A549 (cell line): Measurements from ENCODE around the gene CEBPB. TPM values are rescaled to one million over a fixed set of nuclear protein-coding genes. Genes with fewer than 3 reads are reported as not detected.
"Not testable (repeated sequence)": the region's sequence is repeated elsewhere in the genome, so short reads cannot be mapped to it uniquely, and the experiment has no call there.

ENCODE experiments used
- ATAC-seq, 2 experiments: fragments of 200-7000 bp in 1 of 2; fragments of >200 bp in 1 of 2; cut with Nextera tagmentation in 1 of 2; cut with Tn5 transposase in 1 of 2; 3 replicates each; pipeline versions ENCODE4 v1.8.0 to v1.9.1; 2018 to 2020; ENCODE audit warnings: mild to moderate bottlenecking in 1 of 2, moderate library complexity in 1 of 2
- CTCF ChIA-PET: fragments of 300-600 bp; sonication (Branson Sonifier 250); formaldehyde crosslinking; extraction: SDS; loops from one replicate; lab custom pipeline; 2021; ENCODE audit warnings: antibody characterized with exemption, inconsistent platforms; lab: Yijun Ruan, JAX
- POLR2A ChIA-PET: fragments of 350-600 bp; formaldehyde crosslinking; extraction: SDS; loops from one replicate; lab custom pipeline; 2021; ENCODE audit warnings: antibody characterized with exemption, inconsistent platforms; lab: Yijun Ruan, JAX
- DNase-seq, 2 experiments: peaks; one replicate each; pipeline versions ENCODE4 v3.0.0 to v3.0.0-alpha.2; 2011 to 2016; ENCODE audit warnings: low read depth in 1 of 2, low spot score in 1 of 2
- FAIRE-seq: peaks from 2 replicates; lab custom pipeline; 2011; peaks lifted over from hg19 to GRCh38; lab: Jason Lieb, UNC
- H3K27ac ChIP-seq, 2 experiments: fragments of >200 bp; sonication (Bioruptor Twin); formaldehyde crosslinking; 3 replicates each; pipeline ENCODE4 v1.5.1; 2016 to 2017
- H3K4me1 ChIP-seq: fragments of >200 bp; sonication (Bioruptor Twin); formaldehyde crosslinking; 3 replicates; pipeline ENCODE4 v1.6.1; 2016
- H3K4me2 ChIP-seq: fragments of >200 bp; sonication (Bioruptor Twin); formaldehyde crosslinking; 3 replicates; pipeline ENCODE4 v1.6.1; 2016
- H3K4me3 ChIP-seq: fragments of >200 bp; sonication (Bioruptor Twin); formaldehyde crosslinking; 3 replicates; pipeline ENCODE4 v1.5.1; 2016
- H3K9me3 ChIP-seq: fragments of >200 bp; sonication (Bioruptor Twin); formaldehyde crosslinking; 3 replicates; pipeline ENCODE4 v1.6.1; 2016
- ATOH8 ChIP-seq: fragments of 250-450 bp; sonication (Bioruptor Pico); IDR thresholded peaks from 2 replicates; pipeline ENCODE4 v1.5.0; 2020; ENCODE audit warnings: low read depth, mild to moderate bottlenecking, moderate library complexity
- BCL3 ChIP-seq: fragments of >200 bp; sonication (Bioruptor Twin); formaldehyde crosslinking; IDR thresholded peaks from 3 replicates; pipeline ENCODE4 v1.6.1; 2016
- BHLHE40 ChIP-seq: IDR thresholded peaks from 2 replicates; pipeline ENCODE4 v1.6.1; 2012; ENCODE audit warnings: low read depth, low read length, inconsistent platforms
- CEBPB ChIP-seq, 2 experiments: fragments of >200 bp in 1 of 2; sonication (Bioruptor Twin) in 1 of 2; formaldehyde crosslinking in 1 of 2; IDR thresholded peaks; 2 replicates each; pipeline ENCODE4 v1.6.1; 2012 to 2016
- CHD2 ChIP-seq: fragments of 150-350 bp; IDR thresholded peaks from 2 replicates; pipeline ENCODE4 v1.6.1; 2014; ENCODE audit warnings: low read length; ENCODE audit not compliant: partially characterized antibody
- ELK1 ChIP-seq: fragments of 150-350 bp; IDR thresholded peaks from 2 replicates; pipeline ENCODE4 v1.6.1; 2014; ENCODE audit warnings: low read depth, mild to moderate bottlenecking, low read length
- ESRRA ChIP-seq: fragments of 150-350 bp; IDR thresholded peaks from 2 replicates; pipeline ENCODE4 v1.6.1; 2014; ENCODE audit warnings: mild to moderate bottlenecking, low read length, borderline replicate concordance
- GATA3 ChIP-seq: IDR thresholded peaks from 2 replicates; pipeline ENCODE4 v1.6.1; 2012; ENCODE audit warnings: borderline replicate concordance
- HOXB13 ChIP-seq: fragments of 250-450 bp; sonication (Bioruptor Pico); IDR thresholded peaks from 2 replicates; pipeline ENCODE4 v1.5.0; 2020; ENCODE audit warnings: low read depth, mild to moderate bottlenecking, moderate library complexity
- JUNB ChIP-seq: fragments of >200 bp; sonication (Bioruptor Twin); formaldehyde crosslinking; IDR thresholded peaks from 2 replicates; pipeline ENCODE4 v1.6.1; 2016
- MAZ ChIP-seq: fragments of 150-350 bp; IDR thresholded peaks from 2 replicates; pipeline ENCODE4 v1.6.1; 2014; ENCODE audit warnings: antibody characterized with exemption, low read depth, low read length, borderline replicate concordance
- MYC ChIP-seq: IDR thresholded peaks from 2 replicates; pipeline ENCODE4 v1.6.1; 2012; ENCODE audit warnings: mild to moderate bottlenecking, inconsistent platforms, low read length, improper control_type of control experiment, borderline replicate concordance
- NR3C1 ChIP-seq: fragments of >200 bp; sonication (Bioruptor Twin); formaldehyde crosslinking; IDR thresholded peaks from 3 replicates; pipeline ENCODE4 v1.6.1; 2017
- PHF8 ChIP-seq: fragments of 200-600 bp; sonication (generic); IDR thresholded peaks from 2 replicates; pipeline ENCODE4 v1.6.1; 2016; ENCODE audit warnings: low read depth, mild to moderate bottlenecking, antibody characterized with exemption, moderate library complexity, borderline replicate concordance
- ZC3H11A ChIP-seq: fragments of 450-650 bp; IDR thresholded peaks from 2 replicates; pipeline ENCODE4 v1.6.1; 2014; ENCODE audit warnings: antibody characterized with exemption, mild to moderate bottlenecking
- ZNF302 ChIP-seq: fragments of 250-450 bp; sonication (Bioruptor Pico); IDR thresholded peaks from 2 replicates; pipeline ENCODE4 v1.9.0; 2021; ENCODE audit warnings: inconsistent platforms, mild to moderate bottlenecking, moderate library complexity
- WGBS: methylation state at CpG from one replicate; pipeline ENCODE4 v1.1.6; 2017; ENCODE audit errors: missing lambda C conversion rate; 5-methylcytosine and 5-hydroxymethylcytosine counted together
- polyA plus RNA-seq, 4 experiments: library from polyadenylated mRNA; depleted of rRNA in 3 of 4; stranded (reverse); fragments of >200 nt; fragmentation: RNase III in 1 of 4; extraction: RNeasy Plus Mini Kit Qiagen cat#74134 plus additional on column Dnase treatment in 1 of 4; gene quantifications; 2 replicates in 3 of 4; 3 replicates in 1 of 4; pipeline ENCODE4 v1.2.3, GENCODE V29; 2011 to 2017

The CEBPB gene
- polyA plus RNA-seq, 2 of the 4 experiments (the other 2 are of a cell fraction), result 45.4 to 74.0 TPM

GRCh38 chr20:50174456-50174855, 16.2 kb upstream of the CEBPB start:
- Histone ChIP-seq H3K4me1 (peaks cover 21% of the 10 kb centered on the region), H3K27ac (0 out of 6 replicates have a peak overlapping the region, but pooled peaks of 1 of the 2 experiments have one; percentile 14)
- no peak for ATAC-seq
- WGBS, result 75% methylated on average over 5 of the region's 5 CpGs
- POLR2A ChIA-PET, result no interaction called here
- FAIRE-seq, result no peak
- TF ChIP-seq ZC3H11A (peak; percentile 46; the same call in 1 of the 2 replicates), CHD2 (no peak)
- TF ChIP-seq, all 56 proteins: peak for 1
- CTCF ChIA-PET, result interaction anchor here (1.0 to 27.5 kb wide), 5 partner anchors 8 to 196 kb away, joined by 3 to 1085 read pairs (median 5); partner anchors contain the start of gene UBE2V1
- Histone ChIP-seq H3K9me3 (no peaks in the 10 kb centered on the region), H3K4me2 (no peak overlapping the region), H3K4me3 (no peak overlapping the region)
- DNase-seq, result no peak

GRCh38 chr20:50175938-50176933, 14.4 kb upstream of the CEBPB start:
- no peak overlapping the region for H3K4me3 ChIP-seq
- FAIRE-seq (no peak), DNase-seq (no peak), ATAC-seq (no peak)
- H3K4me2 ChIP-seq, result no peak overlapping the region
- POLR2A ChIA-PET, result no interaction called here
- TF ChIP-seq JUNB (no peak), HOXB13 (no peak), PHF8 (no peak), BHLHE40 (no peak), ATOH8 (CRISPR knock-in tag) (no peak)
- no peaks in the 10 kb centered on the region for H3K9me3 ChIP-seq
- CTCF ChIA-PET, result interaction anchor here (0.6 to 27.5 kb wide), 13 partner anchors 7 to 400 kb away, joined by 3 to 1085 read pairs (median 4); partner anchors contain the start of gene UBE2V1
- peaks cover 22% of the 10 kb centered on the region for H3K4me1 ChIP-seq
- H3K27ac ChIP-seq, result no peak overlapping the region
- WGBS, result 93% methylated on average over 18 of the region's 18 CpGs

- not testable (repeated sequence) for H3K4me1 ChIP-seq, H3K9me3 ChIP-seq, FAIRE-seq, H3K4me2 ChIP-seq, ATAC-seq, H3K27ac ChIP-seq, H3K4me3 ChIP-seq, DNase-seq
- CTCF ChIA-PET, result interaction anchor here (0.6 to 27.5 kb wide), 34 partner anchors 9 to 1483 kb away, joined by 3 to 1085 read pairs (median 4); partner anchors contain the start of genes PEDS1 and UBE2V1
- 87% methylated on average over 9 of the region's 9 CpGs for WGBS
- POLR2A ChIA-PET, result interaction anchor here (0.6 to 1.3 kb wide), 3 partner anchors 66 to 233 kb away, joined by 3 read pairs; no protein-coding TSS in a partner anchor
Measured at GRCh38 chr20:50178672-50179071, 12.0 kb upstream of the CEBPB start.

- TF ChIP-seq MAZ (no peak), ZNF302 (no peak), JUNB (no peak), ELK1 (no peak), CHD2 (no peak), PHF8 (no peak), CEBPB (IDR thresholded peaks at IDR 0.05) (no peak), ESRRA (no peak), NR3C1 (no peak), BCL3 (no peak), GATA3 (no peak), MYC (no peak)
- no peak overlapping the region for H3K27ac ChIP-seq
- no peaks in the 10 kb centered on the region for H3K9me3 ChIP-seq
- POLR2A ChIA-PET, result no interaction called here
- H3K4me2 ChIP-seq, result no peak overlapping the region
- peaks cover 8% of the 10 kb centered on the region for H3K4me1 ChIP-seq
- DNase-seq (no peak), ATAC-seq (no peak), FAIRE-seq (no peak)
- WGBS, result 95% methylated on average over 10 of the region's 10 CpGs
- CTCF ChIA-PET, result interaction anchor here (1.0 to 27.5 kb wide), 6 partner anchors 12 to 394 kb away, joined by 7 to 1085 read pairs (median 140); partner anchors contain the start of gene UBE2V1
- H3K4me3 ChIP-seq, result no peak overlapping the region
Measured at GRCh38 chr20:50181344-50181743, 9.3 kb upstream of the CEBPB start.
